Measurements from ENCODE around the gene METTL4.

GRCh38 chr18:2495381-2495780 is 75.9 kb downstream of the METTL4 start:
- TF ChIP-seq TAF1 (IDR thresholded peaks at IDR 0.05; ENCODE audit: low read depth) (no peak), TEAD4 (IDR thresholded peaks at IDR 0.05) (no peak), YY1 (IDR thresholded peaks at IDR 0.05; ENCODE audit: low read depth) (no peak)

Measured in Ishikawa (cell line).